Brain microvascular endothelial cell (primary cell): ENCODE measurements around the gene BTNL3.

Experiments
- DNase-seq: peaks from one replicate; pipeline ENCODE4 v3.0.0-alpha.2; 2020
- H3K27ac ChIP-seq: fragments of 250-450 bp; sonication (Bioruptor Pico); 2 replicates; pipeline ENCODE4 v1.5.1; 2020; ENCODE audit warnings: mild to moderate bottlenecking, moderate library complexity
- H3K27me3 ChIP-seq: fragments of 250-450 bp; sonication (Bioruptor Pico); replicated peaks from 2 replicates; pipeline ENCODE4 v1.5.1; 2020; ENCODE audit warnings: mild to moderate bottlenecking
- H3K36me3 ChIP-seq: fragments of 250-450 bp; sonication (Bioruptor Pico); replicated peaks from 2 replicates; pipeline ENCODE4 v1.5.1; 2020; ENCODE audit warnings: mild to moderate bottlenecking
- H3K4me3 ChIP-seq: 2 replicates; pipeline ENCODE4 v1.5.1; 2011; ENCODE audit warnings: low read depth, mild to moderate bottlenecking, control low read depth, low read length, moderate library complexity
- CTCF ChIP-seq: IDR thresholded peaks from 2 replicates; pipeline ENCODE4 v1.5.1; 2011; ENCODE audit warnings: low read depth, mild to moderate bottlenecking, moderate library complexity, low read length, control low read depth, inconsistent platforms; ENCODE audit errors: missing control alignments
- in situ Hi-C: cut with HindIII; loops from 2 replicates; pipeline ENCODE4 v1.10.0; 2017; ENCODE audit warnings: low sequenced_read_pairs, low pct_ligation_motif_present

The BTNL3 gene

DNA sequence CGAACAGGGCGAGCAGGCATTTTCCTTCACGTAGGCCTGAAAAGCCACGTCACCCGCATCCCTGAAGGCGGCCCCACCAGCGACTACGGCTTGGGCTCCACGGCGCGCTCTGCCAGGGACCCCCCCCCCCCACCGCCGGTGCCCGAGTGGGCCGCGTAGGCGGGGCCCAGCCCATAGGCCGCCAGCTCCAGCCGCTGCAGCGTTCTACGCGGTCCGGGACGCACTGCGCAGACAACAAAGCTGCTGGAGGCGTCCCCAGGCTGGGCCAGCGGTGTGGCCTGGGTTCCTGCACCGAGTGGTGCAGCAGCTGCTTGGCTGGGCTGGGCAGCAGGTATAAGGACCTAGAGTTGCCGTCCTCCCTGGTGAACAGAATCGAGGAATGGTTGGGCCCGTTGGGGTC lies 18.3 kb upstream of the BTNL3 start:
- Histone ChIP-seq H3K4me3 (no peak overlapping the region), H3K27ac (no peak overlapping the region), H3K27me3 (no peaks in the 10 kb centered on the region), H3K36me3 (no peaks in the 10 kb centered on the region)
- in situ Hi-C loops = no loop called here
- no peak for TF ChIP-seq CTCF
- no peak for DNase-seq

DNA sequence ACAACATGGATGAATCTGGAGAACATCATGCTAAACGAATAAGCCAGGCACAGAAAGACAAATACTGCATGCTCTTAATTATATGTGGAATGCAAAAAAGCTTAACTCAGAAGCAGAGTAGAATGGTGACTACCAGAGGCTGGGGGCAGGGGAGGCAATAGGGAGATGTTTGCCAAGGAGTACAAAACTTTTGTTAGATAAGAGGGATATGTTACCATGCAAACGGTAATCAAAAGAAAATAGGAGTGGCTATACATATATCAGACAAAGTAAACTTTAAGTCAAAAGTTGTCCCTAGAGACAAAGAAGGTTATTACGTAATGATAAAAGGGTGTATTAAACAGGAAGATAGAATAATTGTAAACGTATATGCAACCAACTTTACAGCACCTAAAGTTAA lies 17.8 kb upstream of the BTNL3 start:
- TF ChIP-seq CTCF = no peak
- H3K27ac ChIP-seq = no peak overlapping the region
- in situ Hi-C loops = no loop called here
- no peaks in the 10 kb centered on the region for H3K36me3 ChIP-seq
- DNase-seq = no peak
- H3K27me3 ChIP-seq = no peaks in the 10 kb centered on the region
- H3K4me3 ChIP-seq = no peak overlapping the region

GRCh38 chr5:180974612-180975315 lies 13.9 kb upstream of the BTNL3 start:
- H3K27me3 ChIP-seq = no peaks in the 10 kb centered on the region
- no peak overlapping the region for H3K27ac ChIP-seq
- no peak for TF ChIP-seq CTCF
- in situ Hi-C loops = no loop called here
- no peak overlapping the region for H3K4me3 ChIP-seq
- H3K36me3 ChIP-seq = no peaks in the 10 kb centered on the region
- DNase-seq = no peak

- no peak for DNase-seq
- Histone ChIP-seq H3K27me3 (no peaks in the 10 kb centered on the region), H3K27ac (no peak overlapping the region), H3K4me3 (no peak overlapping the region), H3K36me3 (no peaks in the 10 kb centered on the region)
- no peak for TF ChIP-seq CTCF
- in situ Hi-C loops = no loop called here
Observed at GRCh38 chr5:180975338-180975737, 13.3 kb upstream of the BTNL3 start.

DNA sequence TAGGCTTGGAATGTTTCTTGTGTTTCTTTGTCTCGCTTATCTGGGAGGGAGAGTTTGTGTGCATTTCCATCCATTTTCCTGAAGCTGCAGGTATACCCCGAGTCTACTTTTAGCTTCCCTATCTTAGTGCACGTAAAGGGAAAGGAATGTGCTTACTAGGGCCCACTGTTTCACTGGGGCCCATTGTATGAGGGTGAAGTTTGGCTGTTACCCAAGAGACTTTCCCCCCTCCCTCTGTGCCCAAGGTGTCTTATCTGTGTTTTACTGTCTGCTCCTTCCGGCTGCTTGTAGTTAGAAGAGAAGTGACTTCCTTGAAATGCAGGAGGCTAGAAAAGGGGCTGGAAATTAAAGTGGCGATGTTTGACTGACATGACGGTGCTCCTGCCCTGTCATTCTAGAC lies 12.1 kb upstream of the BTNL3 start:
- DNase-seq = no peak
- H3K27ac ChIP-seq = no peak overlapping the region
- no peaks in the 10 kb centered on the region for H3K27me3 ChIP-seq
- no peak overlapping the region for H3K4me3 ChIP-seq
- TF ChIP-seq CTCF = no peak
- no peaks in the 10 kb centered on the region for H3K36me3 ChIP-seq
- in situ Hi-C loops = no loop called here

- Histone ChIP-seq H3K27me3 (no peaks in the 10 kb centered on the region), H3K4me3 (no peak overlapping the region), H3K36me3 (no peaks in the 10 kb centered on the region), H3K27ac (no peak overlapping the region)
- TF ChIP-seq CTCF = no peak
- in situ Hi-C loops = no loop called here
- DNase-seq = no peak
Observed at GRCh38 chr5:180977852-180978251, 10.8 kb upstream of the BTNL3 start.
